IgD-negative memory B cell (primary cell): ENCODE measurements around the gene TIMMDC1. TPM values are rescaled to one million over a fixed set of nuclear protein-coding genes. Genes with fewer than 3 reads are reported as not detected.
A peak's percentile ranks its signal among the peaks of the same experiment; 100 is the strongest.
"Not testable (repeated sequence)": the region's sequence is repeated elsewhere in the genome, so short reads cannot be mapped to it uniquely, and the experiment has no call there.

ENCODE experiments used
- H3K27ac Mint-ChIP-seq, 3 donors: one replicate each; pipeline ENCODE4 v1.8.0; 2020 to 2022; ENCODE audit warnings: mild to moderate bottlenecking in 3 of 3, mixed read lengths in 3 of 3, moderate library complexity in 1 of 3
- H3K27me3 Mint-ChIP-seq: one replicate; pipeline ENCODE4 v1.8.0; 2021; ENCODE audit warnings: mixed read lengths
- H3K36me3 Mint-ChIP-seq: one replicate; pipeline ENCODE4 v1.8.0; 2020; ENCODE audit warnings: mild to moderate bottlenecking, mixed read lengths
- H3K4me1 Mint-ChIP-seq, 3 donors: one replicate each; pipeline ENCODE4 v1.8.0; 2020 to 2022; ENCODE audit warnings: mixed read lengths in 3 of 3, mild to moderate bottlenecking in 1 of 3
- H3K4me3 Mint-ChIP-seq, 4 donors: one replicate each; pipeline ENCODE4 v1.8.0; 2020 to 2022; ENCODE audit warnings: mild to moderate bottlenecking in 4 of 4, mixed read lengths in 4 of 4, moderate library complexity in 3 of 4
- H3K9me3 Mint-ChIP-seq, 3 donors: one replicate each; pipeline ENCODE4 v1.8.0; 2020 to 2021; ENCODE audit warnings: mixed read lengths in 3 of 3, mild to moderate bottlenecking in 1 of 3
- polyA plus RNA-seq: library from polyadenylated mRNA; unstranded; fragments of 300-500 nt; fragmentation: Illumina TruSeq; gene quantifications from one replicate; pipeline ENCODE4 v1.2.3, GENCODE V29; 2021

Gene TIMMDC1
- polyA plus RNA-seq, 1 donor from 2014 or later: 89.0 TPM

- Mint-ChIP-seq H3K9me3 (no peaks in the 10 kb centered on the region), H3K27ac (peak overlapping the region; percentile 95 to 100 (median 99)), H3K36me3 (peaks cover 9% of the 10 kb centered on the region), H3K4me1 (peaks cover 55 to 76% (median 64%) of the 10 kb centered on the region in 3 donors), H3K4me3 (peak overlapping the region; percentile 79 to 94 (median 88)), H3K27me3 (no peaks in the 10 kb centered on the region)
Measured at GRCh38 chr3:119557192-119557876, 59.0 kb downstream of the TIMMDC1 start.

GRCh38 chr3:119557877-119558269, 59.5 kb downstream of the TIMMDC1 start:
- Mint-ChIP-seq H3K27ac (peak overlapping the region; percentile 95 to 100 (median 99)), H3K27me3 (no peaks in the 10 kb centered on the region), H3K4me1 (peaks cover 57 to 77% (median 65%) of the 10 kb centered on the region in 3 donors), H3K4me3 (peak overlapping the region; percentile 79 to 94 (median 88)), H3K9me3 (no peaks in the 10 kb centered on the region), H3K36me3 (peaks cover 9% of the 10 kb centered on the region)

GRCh38 chr3:119558626-119559317, 60.4 kb downstream of the TIMMDC1 start:
- H3K4me1 Mint-ChIP-seq: peaks cover 53 to 73% (median 62%) of the 10 kb centered on the region in 3 donors
- H3K4me3 Mint-ChIP-seq: peak overlapping the region; percentile 79 to 94 (median 88)
- peak overlapping the region; percentile 95 to 100 (median 99) for H3K27ac Mint-ChIP-seq
- no peaks in the 10 kb centered on the region for H3K27me3 Mint-ChIP-seq
- H3K9me3 Mint-ChIP-seq: peaks cover 0 to 1% (median 0%) of the 10 kb centered on the region in 3 donors
- H3K36me3 Mint-ChIP-seq: peaks cover 9% of the 10 kb centered on the region

DNA sequence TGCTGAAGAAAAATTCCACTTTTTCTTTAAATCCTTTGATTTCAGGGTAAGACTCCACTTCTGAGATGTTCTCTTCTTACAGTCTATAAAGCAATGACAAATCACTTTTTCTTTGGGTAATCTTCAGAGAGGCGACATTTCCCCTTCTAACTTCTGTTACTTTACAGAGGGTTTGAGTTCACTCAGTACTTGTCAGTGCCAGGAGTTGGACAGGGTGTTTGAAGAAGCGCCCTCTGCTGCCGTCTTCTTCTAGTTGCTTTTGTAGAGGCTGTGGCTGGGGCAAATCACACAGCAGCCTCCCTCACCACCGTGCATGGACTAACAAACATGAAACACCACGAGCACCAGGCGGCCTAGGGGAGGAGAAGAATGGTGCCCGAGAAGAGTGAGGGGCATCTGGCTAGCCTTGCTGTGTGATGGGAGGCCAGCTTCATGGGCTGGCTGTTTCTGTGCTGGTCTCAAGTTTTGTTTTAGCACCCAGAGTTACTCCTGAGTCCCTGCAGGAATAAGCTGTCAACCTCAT, 61.2 kb downstream of the TIMMDC1 start, which contains the start of gene CD80:
Gene CD80, minus strand, starts transcription at position 174 of the 523 bp plus-strand sequence. CDS start 1,886 bp downstream, outside the sequence.
- H3K36me3 Mint-ChIP-seq: peaks cover 9% of the 10 kb centered on the region
- H3K4me1 Mint-ChIP-seq: peaks cover 45 to 67% (median 56%) of the 10 kb centered on the region in 3 donors
- no peaks in the 10 kb centered on the region for H3K27me3 Mint-ChIP-seq
- H3K4me3 Mint-ChIP-seq: peak within 1 kb of the TSS; percentile 79 to 94 (median 88)
- peaks cover 0 to 1% (median 0%) of the 10 kb centered on the region in 3 donors for H3K9me3 Mint-ChIP-seq
- H3K27ac Mint-ChIP-seq: peak within 1 kb of the TSS; percentile 95 to 100 (median 99)

DNA sequence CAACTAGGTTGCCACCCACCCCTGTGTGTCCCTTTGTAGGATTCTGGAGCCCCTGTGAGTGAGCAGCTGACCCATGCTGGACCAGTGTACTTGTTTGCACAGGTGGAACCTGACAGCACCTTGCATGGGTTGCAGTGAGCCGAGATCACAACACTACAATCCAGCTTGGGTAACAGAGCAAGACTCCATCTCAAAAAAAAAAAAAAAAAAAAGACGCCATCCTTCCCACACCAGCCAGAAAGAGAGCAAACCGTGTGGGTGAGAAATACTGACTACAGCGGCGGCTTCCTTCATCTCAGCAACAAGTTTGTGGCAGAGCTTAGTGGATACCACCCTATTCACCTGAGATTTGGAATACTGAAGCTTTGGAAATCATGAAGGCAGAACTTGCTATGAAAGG, 61.8 kb downstream of the TIMMDC1 start:
- Mint-ChIP-seq H3K4me1 (peaks cover 39 to 62% (median 52%) of the 10 kb centered on the region in 3 donors), H3K27ac (peak overlapping the region; percentile 95 to 100 (median 99)), H3K4me3 (peak overlapping the region; percentile 79 to 94 (median 88))

GRCh38 chr3:119562307-119562961, 64.1 kb downstream of the TIMMDC1 start:
- H3K27ac Mint-ChIP-seq: peak overlapping the region; percentile 99 to 100 (median 99)
- no peaks in the 10 kb centered on the region for H3K27me3 Mint-ChIP-seq
- peaks cover 5% of the 10 kb centered on the region for H3K36me3 Mint-ChIP-seq
- peak overlapping the region; percentile 75 to 92 (median 90) for H3K4me3 Mint-ChIP-seq
- peaks cover 29 to 43% (median 38%) of the 10 kb centered on the region in 3 donors for H3K4me1 Mint-ChIP-seq
- peaks cover 0 to 1% (median 0%) of the 10 kb centered on the region in 3 donors for H3K9me3 Mint-ChIP-seq

More for the DNA sequence above, 61.8 kb downstream of the TIMMDC1 start:
- Mint-ChIP-seq H3K36me3 (peaks cover 7% of the 10 kb centered on the region), H3K27me3 (no peaks in the 10 kb centered on the region), H3K9me3 (peaks cover 0 to 1% (median 0%) of the 10 kb centered on the region in 3 donors)

DNA sequence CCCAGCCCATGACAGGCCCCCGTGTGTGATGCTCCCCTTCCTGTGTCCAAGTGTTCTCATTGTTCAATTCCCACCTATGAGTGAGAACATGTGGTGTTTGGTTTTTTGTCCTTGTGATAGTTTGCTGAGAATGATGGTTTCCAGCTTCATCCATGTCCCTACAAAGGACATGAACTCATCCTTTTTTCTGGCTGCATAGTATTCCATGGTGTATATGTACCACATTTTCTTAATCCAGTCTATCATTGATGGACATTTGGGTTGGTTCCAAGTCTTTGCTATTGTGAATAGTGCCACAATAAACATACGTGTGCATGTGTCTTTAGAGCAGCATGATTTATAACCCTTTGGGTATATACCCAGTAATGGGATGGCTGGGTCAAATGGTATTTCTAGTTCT, 65.0 kb downstream of the TIMMDC1 start:
- H3K4me1 Mint-ChIP-seq: peaks cover 29 to 36% (median 35%) of the 10 kb centered on the region in 3 donors
- not testable (repeated sequence) for H3K27me3 Mint-ChIP-seq

DNA sequence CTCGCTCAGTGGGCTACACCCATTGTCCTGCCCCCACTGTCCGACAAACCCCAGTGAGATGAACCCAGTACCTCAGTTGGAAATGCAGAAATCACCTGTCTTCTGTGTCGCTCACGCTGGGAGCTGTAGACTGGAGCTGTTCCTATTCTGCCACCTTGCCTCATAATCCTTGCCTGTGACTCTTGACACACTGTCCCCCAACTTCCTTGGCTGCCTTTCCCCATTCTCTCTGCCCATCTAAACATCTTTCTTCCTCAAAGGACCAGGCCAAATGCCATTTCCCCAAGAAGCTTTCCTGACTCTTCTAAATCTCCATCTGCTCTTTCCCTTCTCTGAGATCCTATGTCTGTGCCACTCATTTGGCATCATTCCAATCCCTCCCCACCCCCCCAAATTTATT, 70.8 kb downstream of the TIMMDC1 start:
- H3K27ac Mint-ChIP-seq: peak overlapping the region in 1 of 3 donors; percentile 3
- peaks cover 10 to 18% (median 12%) of the 10 kb centered on the region in 3 donors for H3K4me1 Mint-ChIP-seq
- H3K9me3 Mint-ChIP-seq: no peaks in the 10 kb centered on the region
- H3K27me3 Mint-ChIP-seq: no peaks in the 10 kb centered on the region
- no peaks in the 10 kb centered on the region for H3K36me3 Mint-ChIP-seq
- H3K4me3 Mint-ChIP-seq: peak overlapping the region in 1 of 4 donors; percentile 20

More for the DNA sequence above, 65.0 kb downstream of the TIMMDC1 start:
- peak overlapping the region; percentile 24 to 99 (median 53) for H3K27ac Mint-ChIP-seq
- H3K9me3 Mint-ChIP-seq, H3K4me3 Mint-ChIP-seq, H3K36me3 Mint-ChIP-seq: not testable (repeated sequence)

DNA sequence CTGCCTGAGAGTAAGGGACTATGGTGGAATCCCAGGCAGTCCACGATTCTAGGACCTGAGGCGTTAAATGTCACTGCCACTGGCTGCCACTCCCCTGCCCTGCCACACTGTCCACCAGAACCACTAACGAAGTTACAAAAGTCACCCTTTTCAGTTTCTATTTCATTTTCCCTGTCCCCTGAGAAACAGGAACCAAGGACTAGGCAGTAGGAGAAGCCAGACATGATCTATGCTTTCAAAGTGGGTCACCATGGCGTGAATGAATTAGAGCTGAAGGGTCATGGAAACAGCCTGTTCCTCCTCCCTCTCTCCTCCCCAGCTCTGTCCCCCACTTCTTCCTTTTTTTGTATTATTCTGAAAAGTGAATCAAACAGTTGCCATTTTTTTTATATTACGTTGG, 71.9 kb downstream of the TIMMDC1 start:
- no peaks in the 10 kb centered on the region for H3K9me3 Mint-ChIP-seq
- peak overlapping the region in 3 of 4 donors; percentile 20 to 45 (median 43) for H3K4me3 Mint-ChIP-seq
- no peaks in the 10 kb centered on the region for H3K27me3 Mint-ChIP-seq
- no peaks in the 10 kb centered on the region for H3K36me3 Mint-ChIP-seq
- peaks cover 8 to 18% (median 10%) of the 10 kb centered on the region in 3 donors for H3K4me1 Mint-ChIP-seq
- no peak overlapping the region for H3K27ac Mint-ChIP-seq

- H3K4me1 Mint-ChIP-seq: peaks cover 6 to 12% (median 7%) of the 10 kb centered on the region in 3 donors
- H3K27me3 Mint-ChIP-seq: no peaks in the 10 kb centered on the region
- no peak overlapping the region for H3K4me3 Mint-ChIP-seq
- no peak overlapping the region for H3K27ac Mint-ChIP-seq
- no peaks in the 10 kb centered on the region for H3K36me3 Mint-ChIP-seq
- H3K9me3 Mint-ChIP-seq: no peaks in the 10 kb centered on the region
Measured at GRCh38 chr3:119571230-119571629, 72.9 kb downstream of the TIMMDC1 start.

GRCh38 chr3:119571688-119572087, 73.3 kb downstream of the TIMMDC1 start:
- peaks cover 4 to 9% (median 5%) of the 10 kb centered on the region in 3 donors for H3K4me1 Mint-ChIP-seq
- H3K27me3 Mint-ChIP-seq: no peaks in the 10 kb centered on the region
- H3K27ac Mint-ChIP-seq: no peak overlapping the region
- no peaks in the 10 kb centered on the region for H3K36me3 Mint-ChIP-seq
- H3K9me3 Mint-ChIP-seq: no peaks in the 10 kb centered on the region
- no peak overlapping the region for H3K4me3 Mint-ChIP-seq

Other genes starting within 250 kb of the TIMMDC1 start
- 9.0 TPM for gene ARHGAP31, start 204.2 kb upstream of the TIMMDC1 start, polyA plus RNA-seq
- 20.9 TPM for gene TMEM39A, start 34.9 kb upstream of the TIMMDC1 start, polyA plus RNA-seq
- gene POGLUT1, start 29.6 kb upstream of the TIMMDC1 start, polyA plus RNA-seq: 27.2 TPM
- gene CD80, start 61.1 kb downstream of the TIMMDC1 start, polyA plus RNA-seq: 9.3 TPM
- 29.2 TPM for gene ADPRH, start 80.9 kb downstream of the TIMMDC1 start, polyA plus RNA-seq
- gene PLA1A, start 99.3 kb downstream of the TIMMDC1 start, polyA plus RNA-seq: not detected
- gene POPDC2, start 162.0 kb downstream of the TIMMDC1 start, polyA plus RNA-seq: 2.2 TPM
- 124 TPM for gene COX17, start 178.9 kb downstream of the TIMMDC1 start, polyA plus RNA-seq
- gene CFAP91, start 204.5 kb downstream of the TIMMDC1 start, polyA plus RNA-seq: not detected